KOPT-K1 (cell line): ENCODE measurements around the gene VTN.

Source experiments
- H3K27ac ChIP-seq: fragments of 200-600 bp; sonication (generic); 2 replicates; pipeline ENCODE4 v1.5.1; 2016; ENCODE audit warnings: antibody characterized with exemption, mild to moderate bottlenecking, low read depth, low read length; ENCODE audit not compliant: poor library complexity, severe bottlenecking
- H3K36me3 ChIP-seq: fragments of 200-600 bp; sonication (generic); 2 replicates; pipeline ENCODE4 v1.5.1; 2017; ENCODE audit warnings: antibody characterized with exemption, mild to moderate bottlenecking, low read length, moderate library complexity; ENCODE audit not compliant: insufficient read depth
- H3K9me3 ChIP-seq: fragments of 200-600 bp; sonication (generic); 2 replicates; pipeline ENCODE4 v1.5.1; 2017; ENCODE audit warnings: antibody characterized with exemption, low read length, mild to moderate bottlenecking; ENCODE audit not compliant: insufficient read depth, poor library complexity, severe bottlenecking

VTN gene

DNA sequence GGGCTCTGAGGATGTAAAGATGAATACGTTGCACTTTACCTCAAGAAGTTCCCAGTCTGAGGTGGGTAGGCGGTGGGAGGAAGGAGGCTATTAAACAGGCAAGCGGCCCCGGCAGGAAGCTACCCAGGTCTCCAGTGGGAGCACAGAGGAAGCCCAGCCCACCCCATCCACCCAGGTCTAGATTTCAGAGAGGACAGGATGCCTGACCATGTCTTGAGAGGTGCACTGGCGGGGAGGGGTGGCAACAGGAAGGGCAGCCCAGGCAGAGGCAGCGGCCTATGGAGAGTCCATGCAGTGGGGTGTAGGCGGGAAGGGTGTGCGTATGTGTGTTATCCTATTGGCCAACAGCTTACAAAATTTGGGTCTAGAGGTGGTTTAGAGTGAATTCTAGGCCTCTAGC is 15.3 kb upstream of the VTN start:
- H3K36me3 ChIP-seq, result peaks cover 24% of the 10 kb centered on the region
- no peaks in the 10 kb centered on the region for H3K9me3 ChIP-seq
- no peak overlapping the region for H3K27ac ChIP-seq

DNA sequence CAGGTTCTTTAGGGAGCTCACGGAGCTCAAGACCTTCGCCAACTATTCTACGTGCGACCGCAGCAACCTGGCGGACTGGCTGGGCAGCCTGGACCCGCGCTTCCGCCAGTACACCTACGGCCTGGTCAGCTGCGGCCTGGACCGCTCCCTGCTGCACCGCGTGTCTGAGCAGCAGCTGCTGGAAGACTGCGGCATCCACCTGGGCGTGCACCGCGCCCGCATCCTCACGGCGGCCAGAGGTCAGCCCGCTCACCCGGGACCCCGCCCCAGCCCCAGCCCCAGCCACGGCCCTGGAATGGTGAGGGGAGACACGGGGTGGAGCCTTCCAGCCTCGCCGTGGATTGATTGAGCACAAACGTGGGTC is 14.9 kb upstream of the VTN start:
- Histone ChIP-seq H3K9me3 (no peaks in the 10 kb centered on the region), H3K36me3 (peaks cover 21% of the 10 kb centered on the region), H3K27ac (no peak overlapping the region)

DNA sequence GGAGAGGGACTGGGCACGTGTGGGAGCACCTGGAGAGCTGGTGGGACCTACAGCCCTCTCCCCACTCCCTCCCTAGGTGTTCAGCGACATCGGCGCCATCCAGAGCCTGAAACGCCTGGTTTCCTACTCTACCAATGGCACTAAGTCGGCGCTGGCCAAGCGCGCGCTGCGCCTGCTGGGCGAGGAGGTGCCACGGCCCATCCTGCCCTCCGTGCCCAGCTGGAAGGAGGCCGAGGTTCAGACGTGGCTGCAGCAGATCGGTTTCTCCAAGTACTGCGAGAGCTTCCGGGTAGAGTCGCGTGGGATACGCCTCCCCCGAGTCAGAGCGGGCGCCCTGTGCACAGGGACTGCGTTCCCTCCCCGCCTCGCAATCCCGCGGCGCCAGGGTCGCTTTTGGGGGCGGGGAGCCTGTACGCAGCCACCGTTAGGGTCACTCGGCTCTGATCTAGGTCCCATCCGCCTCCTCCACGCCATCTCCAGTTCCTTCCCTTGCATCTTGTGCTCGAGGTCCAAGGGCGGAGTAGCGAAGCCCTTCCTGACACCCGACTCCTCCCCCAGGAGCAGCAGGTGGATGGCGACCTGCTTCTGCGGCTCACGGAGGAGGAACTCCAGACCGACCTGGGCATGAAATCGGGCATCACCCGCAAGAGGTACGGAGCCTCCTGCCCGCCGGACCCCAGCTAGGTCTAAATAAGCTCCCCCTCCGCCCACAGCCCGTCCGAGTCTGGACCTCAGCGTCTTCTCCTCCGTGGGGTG is 14.4 kb upstream of the VTN start:
- Histone ChIP-seq H3K27ac (no peak overlapping the region), H3K36me3 (peaks cover 21% of the 10 kb centered on the region), H3K9me3 (no peaks in the 10 kb centered on the region)

DNA sequence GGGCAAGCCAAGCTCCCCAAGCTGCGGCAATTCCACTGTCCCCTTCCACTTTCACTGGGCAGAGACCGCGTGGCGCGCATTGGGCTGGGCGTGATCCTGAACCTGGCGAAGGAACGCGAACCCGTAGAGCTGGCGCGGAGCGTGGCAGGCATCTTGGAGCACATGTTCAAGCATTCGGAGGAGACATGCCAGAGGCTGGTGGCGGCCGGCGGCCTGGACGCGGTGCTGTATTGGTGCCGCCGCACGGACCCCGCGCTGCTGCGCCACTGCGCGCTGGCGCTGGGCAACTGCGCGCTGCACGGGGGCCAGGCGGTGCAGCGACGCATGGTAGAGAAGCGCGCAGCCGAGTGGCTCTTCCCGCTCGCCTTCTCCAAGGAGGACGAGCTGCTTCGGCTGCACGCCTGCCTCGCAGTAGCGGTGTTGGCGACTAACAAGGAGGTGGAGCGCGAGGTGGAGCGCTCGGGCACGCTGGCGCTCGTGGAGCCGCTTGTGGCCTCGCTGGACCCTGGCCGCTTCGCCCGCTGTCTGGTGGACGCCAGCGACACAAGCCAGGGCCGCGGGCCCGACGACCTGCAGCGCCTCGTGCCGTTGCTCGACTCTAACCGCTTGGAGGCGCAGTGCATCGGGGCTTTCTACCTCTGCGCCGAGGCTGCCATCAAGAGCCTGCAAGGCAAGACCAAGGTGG is 11.2 kb upstream of the VTN start:
- no peaks in the 10 kb centered on the region for H3K9me3 ChIP-seq
- no peak overlapping the region for H3K27ac ChIP-seq
- peaks cover 6% of the 10 kb centered on the region; the same call in 1 of the 2 replicates for H3K36me3 ChIP-seq

DNA sequence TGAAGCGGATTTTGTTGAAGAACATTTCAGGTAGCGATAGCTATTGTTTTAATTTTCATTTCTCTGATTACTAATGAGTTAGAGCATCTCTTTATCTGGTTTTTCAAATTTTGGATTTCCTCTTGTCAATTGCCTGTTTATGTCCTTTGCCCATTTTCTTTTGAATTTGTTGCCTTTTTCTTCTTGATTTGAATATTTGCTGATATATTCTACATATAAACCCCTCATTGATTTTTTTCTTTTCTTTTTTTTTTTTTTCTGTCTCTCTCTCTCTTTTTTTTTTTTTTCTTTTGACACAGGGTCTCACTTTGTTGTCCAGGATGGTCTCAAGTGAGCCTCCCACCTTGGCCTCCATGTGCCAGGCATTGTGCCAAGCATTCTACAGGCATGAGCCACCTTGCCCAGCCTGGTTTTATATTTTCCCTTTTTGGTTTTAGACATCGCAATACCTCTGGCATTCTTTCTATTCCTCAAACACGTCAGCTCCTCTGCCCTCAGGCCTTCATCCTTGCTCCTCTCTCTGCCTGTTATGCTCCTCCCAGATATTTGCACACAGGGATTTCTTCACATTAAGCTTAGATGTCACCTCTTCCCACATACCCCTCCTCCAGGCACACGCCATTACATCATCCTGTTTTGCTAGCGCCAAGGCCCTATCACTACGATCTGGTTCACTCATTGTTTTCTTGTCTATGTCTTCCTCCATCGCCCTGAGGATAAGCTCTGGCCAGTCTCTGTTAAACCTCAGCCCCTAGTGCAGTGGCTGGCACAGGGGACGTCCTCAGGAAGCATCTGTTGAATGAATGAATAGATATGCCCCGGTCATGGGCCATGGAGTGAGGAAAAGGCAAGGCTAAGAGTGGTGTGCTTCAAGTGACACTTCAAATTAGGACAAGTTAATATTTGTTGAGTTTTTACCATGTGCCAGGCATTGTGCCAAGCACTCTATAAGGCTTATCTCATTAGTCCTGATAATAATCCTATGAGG is 10.0 kb upstream of the VTN start:
- Histone ChIP-seq H3K36me3 (peaks cover 6% of the 10 kb centered on the region; the same call in 1 of the 2 replicates), H3K27ac (no peak overlapping the region), H3K9me3 (no peaks in the 10 kb centered on the region)

DNA sequence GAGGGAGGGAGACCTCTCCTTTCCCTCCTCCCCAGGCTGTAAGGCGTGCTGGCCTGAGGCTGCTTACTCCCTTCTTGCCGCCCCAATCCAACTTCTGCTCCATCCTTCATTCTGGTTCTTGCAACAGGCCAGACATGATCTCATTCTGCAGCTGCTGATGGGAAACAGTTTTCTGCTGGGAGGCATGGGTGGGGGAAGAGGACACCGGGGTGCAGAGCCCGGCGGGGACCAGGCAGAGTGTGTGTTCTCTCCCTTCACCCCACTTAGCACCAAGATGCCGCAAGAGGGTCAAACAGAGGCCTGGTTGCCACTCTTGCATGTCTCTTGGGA is 2.8 kb upstream of the VTN start:
- Histone ChIP-seq H3K27ac (peak overlapping the region; percentile 45), H3K36me3 (no peaks in the 10 kb centered on the region), H3K9me3 (no peaks in the 10 kb centered on the region)

- no peaks in the 10 kb centered on the region for H3K9me3 ChIP-seq
- no peaks in the 10 kb centered on the region for H3K36me3 ChIP-seq
- peak overlapping the region; percentile 45 for H3K27ac ChIP-seq
Measured at GRCh38 chr17:28372203-28372944, 2.3 kb upstream of the VTN start.

DNA sequence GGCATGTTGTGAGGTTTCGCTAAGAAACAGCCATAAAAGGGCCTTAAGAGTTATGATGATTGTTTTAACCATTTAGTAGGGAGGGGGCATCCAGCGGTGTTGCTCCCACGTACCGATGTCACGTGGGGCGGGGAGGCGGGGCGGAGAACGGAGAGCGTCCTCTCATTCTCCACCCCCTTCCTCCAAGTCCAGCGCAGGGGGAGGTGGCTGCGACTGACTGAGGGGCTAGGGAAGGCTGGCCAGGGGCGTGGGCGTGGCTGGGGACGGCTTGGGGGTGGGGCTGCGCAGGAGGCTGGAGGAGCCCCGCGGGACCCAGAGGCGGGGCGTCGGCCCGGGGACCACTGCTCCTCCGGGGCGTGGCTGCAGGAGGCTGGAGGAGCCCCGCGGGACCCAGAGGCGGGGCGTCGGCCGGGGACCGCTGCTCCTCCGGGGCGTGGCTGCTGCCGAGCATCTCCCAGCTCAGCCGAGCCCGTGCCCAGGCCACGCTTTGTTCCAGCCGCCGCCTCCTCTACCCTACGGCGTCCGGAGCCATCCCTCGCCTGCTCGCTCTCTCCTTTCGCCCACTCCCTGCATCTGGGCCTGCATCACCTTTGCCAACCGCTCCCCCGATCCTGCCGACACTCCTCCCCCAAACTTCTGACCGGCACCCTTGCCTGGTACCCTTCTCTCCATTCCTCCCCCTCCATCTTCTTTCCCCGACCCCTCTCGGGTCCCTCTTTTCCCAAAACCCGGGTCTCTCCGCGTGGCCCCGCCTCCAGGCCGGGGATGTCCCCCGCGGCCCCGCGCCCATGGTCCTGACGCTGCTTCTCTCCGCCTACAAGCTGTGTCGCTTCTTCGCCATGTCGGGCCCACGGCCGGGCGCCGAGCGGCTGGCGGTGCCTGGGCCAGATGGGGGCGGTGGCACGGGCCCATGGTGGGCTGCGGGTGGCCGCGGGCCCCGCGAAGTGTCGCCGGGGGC is 1.4 kb upstream of the VTN start, which contains the start of gene SARM1:
TSS of gene SARM1 (plus strand) at position 450 of the 958 bp plus-strand sequence. CDS start at position 789, 339 bp downstream.
- Histone ChIP-seq H3K36me3 (no peaks in the 10 kb centered on the region), H3K27ac (peak within 1 kb of the TSS; percentile 45), H3K9me3 (no peaks in the 10 kb centered on the region)

DNA sequence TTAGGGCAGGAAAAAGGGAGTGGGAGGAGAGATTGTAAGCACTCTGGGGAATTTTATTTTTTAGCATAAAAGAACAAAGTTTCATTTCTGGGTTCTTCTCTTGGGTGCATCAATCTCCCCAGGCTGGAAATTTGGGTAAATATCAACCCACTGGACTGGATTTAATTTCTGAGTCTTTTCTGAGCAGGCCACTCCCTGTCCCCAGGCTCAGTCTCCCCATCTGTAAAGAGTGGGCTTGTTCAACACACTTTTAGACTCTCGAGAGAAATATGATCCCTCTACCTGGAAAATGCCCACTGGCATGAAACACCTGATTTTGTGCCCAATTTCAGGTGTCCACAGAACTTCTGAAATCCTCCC is 617 bp upstream of the VTN start:
- H3K27ac ChIP-seq, result no peak overlapping the region
- H3K9me3 ChIP-seq, result no peaks in the 10 kb centered on the region
- no peaks in the 10 kb centered on the region for H3K36me3 ChIP-seq

DNA sequence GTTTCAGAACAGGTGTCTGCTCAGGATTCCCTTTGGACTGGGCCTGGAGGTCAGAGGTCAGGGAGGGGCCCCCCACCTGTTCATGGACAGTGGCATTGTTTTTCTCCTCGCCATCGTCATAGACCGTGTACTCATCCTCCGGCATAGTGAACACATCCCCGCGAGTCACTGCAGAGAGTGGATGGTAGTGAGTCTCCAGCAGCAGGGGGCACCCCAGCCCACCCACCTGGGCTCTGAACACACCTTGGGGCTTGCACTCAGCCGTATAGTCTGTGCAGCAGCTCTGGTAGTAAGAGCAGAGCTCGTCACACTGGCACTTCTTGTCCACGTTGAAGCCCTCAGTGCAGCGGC is 448 bp downstream of the VTN start:
- H3K27ac ChIP-seq, result no peak overlapping the region
- H3K9me3 ChIP-seq, result no peaks in the 10 kb centered on the region
- no peaks in the 10 kb centered on the region for H3K36me3 ChIP-seq

- H3K27ac ChIP-seq, result no peak overlapping the region
- no peaks in the 10 kb centered on the region for H3K9me3 ChIP-seq
- peaks cover 5% of the 10 kb centered on the region; the same call in 1 of the 2 replicates for H3K36me3 ChIP-seq
Measured at GRCh38 chr17:28368915-28369683, 1.0 kb downstream of the VTN start.

GRCh38 chr17:28368306-28368831 is 1.7 kb downstream of the VTN start:
- Histone ChIP-seq H3K27ac (no peak overlapping the region), H3K36me3 (peaks cover 12% of the 10 kb centered on the region; the same call in 1 of the 2 replicates)

More at GRCh38 chr17:28368306-28368831, 1.7 kb downstream of the VTN start:
- no peaks in the 10 kb centered on the region for H3K9me3 ChIP-seq
